Tibial artery (tissue), 4 donors: ENCODE measurements around the gene CASK.

Source experiments
- DNase-seq, 2 donors: peaks; one replicate each; pipeline ENCODE4 v3.0.0-alpha.2; 2019
- H3K27ac ChIP-seq, 2 donors: fragments of 200-600 bp; sonication (generic) in 1 of 2; 1 replicate in 1 of 2; 2 replicates in 1 of 2; pipeline ENCODE4 v1.5.1; 2018 to 2019; ENCODE audit warnings: mild to moderate bottlenecking in 1 of 2
- H3K27me3 ChIP-seq, 2 donors: fragments of 200-600 bp; sonication (generic) in 1 of 2; one replicate each; pipeline versions ENCODE4 v1.5.1 to v1.6.0; 2016 to 2019
- H3K36me3 ChIP-seq, 3 donors: fragments of 200-600 bp; sonication (generic) in 2 of 3; one replicate each; pipeline ENCODE4 v1.5.1; 2016 to 2019; ENCODE audit warnings: mild to moderate bottlenecking in 2 of 3
- H3K4me1 ChIP-seq, 4 donors: fragments of 200-600 bp; sonication (generic) in 2 of 4; 1 replicate in 3 of 4; 2 replicates in 1 of 4; pipeline ENCODE4 v1.5.1; 2016 to 2019
- H3K4me3 ChIP-seq, 2 donors: fragments of 200-600 bp; sonication (generic) in 1 of 2; 1 replicate in 1 of 2; 2 replicates in 1 of 2; pipeline ENCODE4 v1.5.1; 2018 to 2019; ENCODE audit warnings: mild to moderate bottlenecking in 2 of 2
- H3K9me3 ChIP-seq, 3 donors: fragments of 200-600 bp; sonication (generic) in 1 of 3; one replicate each; pipeline ENCODE4 v1.5.1; 2016 to 2019
- intact Hi-C: fragments of 100-400 bp; cut with DNase I; formaldehyde crosslinking; loops from one replicate; pipeline ENCODE4 v1.15.0; 2023; ENCODE audit warnings: low total_unique reads
- TF ChIP-seq, protein P1 (sequence below), 2 experiments: fragments of 200-600 bp in 1 of 2; fragments of 450-650 bp in 1 of 2; IDR thresholded peaks; one replicate each; pipeline ENCODE4 v1.5.1; 2017 to 2019; ENCODE audit warnings: antibody characterized with exemption in 2 of 2, mild to moderate bottlenecking in 1 of 2, moderate library complexity in 1 of 2

CASK gene

DNA sequence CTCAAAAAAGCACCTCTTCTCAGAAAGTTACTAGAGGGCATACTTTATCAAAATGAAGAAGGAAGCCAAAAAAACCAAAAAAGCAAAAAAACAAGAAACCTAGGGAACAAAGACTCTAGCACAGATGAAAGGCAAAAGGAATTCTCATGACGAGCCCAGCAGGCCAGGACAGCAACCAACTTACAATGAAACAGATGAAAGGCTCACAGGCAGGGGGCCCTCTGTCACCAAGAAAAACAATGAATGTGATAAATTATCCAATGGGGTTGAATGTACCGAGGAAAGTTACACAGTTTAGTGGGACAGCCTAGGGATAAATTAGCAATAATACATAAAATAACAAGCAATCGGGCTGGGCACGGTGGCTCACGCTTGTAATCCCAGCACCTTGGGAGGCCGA lies 120.4 kb downstream of the CASK start:
- TF ChIP-seq, protein P1, sequence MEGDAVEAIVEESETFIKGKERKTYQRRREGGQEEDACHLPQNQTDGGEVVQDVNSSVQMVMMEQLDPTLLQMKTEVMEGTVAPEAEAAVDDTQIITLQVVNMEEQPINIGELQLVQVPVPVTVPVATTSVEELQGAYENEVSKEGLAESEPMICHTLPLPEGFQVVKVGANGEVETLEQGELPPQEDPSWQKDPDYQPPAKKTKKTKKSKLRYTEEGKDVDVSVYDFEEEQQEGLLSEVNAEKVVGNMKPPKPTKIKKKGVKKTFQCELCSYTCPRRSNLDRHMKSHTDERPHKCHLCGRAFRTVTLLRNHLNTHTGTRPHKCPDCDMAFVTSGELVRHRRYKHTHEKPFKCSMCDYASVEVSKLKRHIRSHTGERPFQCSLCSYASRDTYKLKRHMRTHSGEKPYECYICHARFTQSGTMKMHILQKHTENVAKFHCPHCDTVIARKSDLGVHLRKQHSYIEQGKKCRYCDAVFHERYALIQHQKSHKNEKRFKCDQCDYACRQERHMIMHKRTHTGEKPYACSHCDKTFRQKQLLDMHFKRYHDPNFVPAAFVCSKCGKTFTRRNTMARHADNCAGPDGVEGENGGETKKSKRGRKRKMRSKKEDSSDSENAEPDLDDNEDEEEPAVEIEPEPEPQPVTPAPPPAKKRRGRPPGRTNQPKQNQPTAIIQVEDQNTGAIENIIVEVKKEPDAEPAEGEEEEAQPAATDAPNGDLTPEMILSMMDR (IDR thresholded peaks at IDR 0.05), result no peak
- DNase-seq, result no peak
- Histone ChIP-seq H3K36me3 (no peaks in the 10 kb centered on the region), H3K27me3 (no peaks in the 10 kb centered on the region), H3K4me1 (no peaks in the 10 kb centered on the region), H3K4me3 (no peak overlapping the region), H3K9me3 (peaks cover 0 to 9% (median 0%) of the 10 kb centered on the region in 3 donors), H3K27ac (no peak overlapping the region)
- intact Hi-C loops, result no loop called here

DNA sequence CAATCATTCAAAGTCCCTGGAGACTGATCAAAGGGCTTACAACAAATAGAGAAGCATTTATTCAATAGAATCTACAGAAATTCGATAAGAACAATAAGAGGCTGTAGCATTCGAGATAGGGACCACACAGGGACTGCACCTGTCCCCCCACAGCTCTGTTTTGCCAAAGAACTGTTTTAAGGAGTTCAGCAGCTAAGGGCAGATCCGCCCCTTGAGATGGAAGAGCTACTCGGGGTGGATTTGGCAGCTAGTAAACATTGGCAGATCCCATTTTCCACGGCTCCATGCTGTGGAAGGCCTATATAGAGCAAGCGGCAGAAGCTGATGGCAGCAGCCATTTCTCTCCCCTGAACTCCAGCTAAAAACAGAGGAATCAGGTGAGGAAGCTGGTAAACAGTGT lies 123.7 kb downstream of the CASK start:
- no peak for DNase-seq
- peaks cover 0 to 9% (median 0%) of the 10 kb centered on the region in 3 donors for H3K9me3 ChIP-seq
- H3K4me3 ChIP-seq, result no peak overlapping the region
- intact Hi-C loops, result loop anchor here (10.0 kb wide), 1 partner anchor 1755 kb away; no protein-coding TSS in a partner anchor
- H3K27me3 ChIP-seq, result no peaks in the 10 kb centered on the region
- TF ChIP-seq, protein P1 (IDR thresholded peaks at IDR 0.05), result no peak
- peaks cover 0 to 5% (median 0%) of the 10 kb centered on the region in 4 donors for H3K4me1 ChIP-seq
- H3K27ac ChIP-seq, result no peak overlapping the region
- no peaks in the 10 kb centered on the region for H3K36me3 ChIP-seq

DNA sequence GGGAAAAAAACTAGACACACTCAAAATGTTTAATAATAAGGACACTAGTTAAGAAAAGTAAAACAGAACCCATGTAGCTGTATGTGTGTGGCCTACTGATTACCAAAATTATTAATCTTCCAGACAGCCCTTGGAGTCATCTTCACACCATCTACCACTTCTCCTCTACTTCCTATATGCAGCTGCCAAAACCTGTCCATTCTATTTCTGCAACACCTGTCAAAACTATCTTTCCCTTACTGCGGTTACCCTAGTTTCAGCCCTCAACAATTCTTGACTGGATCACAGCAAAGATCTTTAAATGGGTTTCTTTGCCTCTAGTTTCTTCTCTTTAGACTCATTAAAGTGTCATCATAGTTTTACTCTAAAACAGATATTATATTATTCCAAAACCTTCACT lies 126.8 kb downstream of the CASK start:
- Histone ChIP-seq H3K36me3 (no peaks in the 10 kb centered on the region), H3K9me3 (peaks cover 0 to 3% (median 0%) of the 10 kb centered on the region in 3 donors), H3K27ac (no peak overlapping the region), H3K27me3 (no peaks in the 10 kb centered on the region), H3K4me3 (no peak overlapping the region), H3K4me1 (peaks cover 0 to 5% (median 0%) of the 10 kb centered on the region in 4 donors)
- intact Hi-C loops, result loop anchor here (10.0 kb wide), 1 partner anchor 1758 kb away; no protein-coding TSS in a partner anchor
- no peak for DNase-seq
- TF ChIP-seq, protein P1 (IDR thresholded peaks at IDR 0.05), result no peak

DNA sequence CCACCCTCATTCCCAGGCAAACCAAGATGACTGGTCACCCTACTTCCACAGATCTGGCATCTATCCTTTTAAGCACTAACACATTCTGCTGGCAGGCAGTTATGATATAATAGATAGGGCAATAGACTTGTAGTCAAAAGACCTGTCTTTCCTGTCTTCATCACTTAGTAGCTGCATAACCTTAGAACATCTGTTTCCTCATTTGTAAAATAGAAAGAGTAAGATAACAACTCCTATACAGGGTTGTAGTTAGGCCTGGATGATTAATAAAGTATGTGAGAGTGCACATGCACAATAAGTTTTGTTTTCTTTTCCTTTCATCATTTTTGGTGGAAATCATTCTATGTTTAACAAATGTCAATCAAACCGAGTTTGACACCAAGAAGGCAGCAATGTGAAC lies 127.3 kb downstream of the CASK start:
- no peak for DNase-seq
- intact Hi-C loops, result loop anchor here (10.0 kb wide), 1 partner anchor 1759 kb away; no protein-coding TSS in a partner anchor
- TF ChIP-seq, protein P1 (IDR thresholded peaks at IDR 0.05), result no peak
- peaks cover 0 to 5% (median 0%) of the 10 kb centered on the region in 4 donors for H3K4me1 ChIP-seq
- H3K4me3 ChIP-seq, result no peak overlapping the region
- H3K9me3 ChIP-seq, result peaks cover 0 to 3% (median 0%) of the 10 kb centered on the region in 3 donors
- H3K36me3 ChIP-seq, result no peaks in the 10 kb centered on the region
- H3K27me3 ChIP-seq, result no peaks in the 10 kb centered on the region
- no peak overlapping the region for H3K27ac ChIP-seq

DNA sequence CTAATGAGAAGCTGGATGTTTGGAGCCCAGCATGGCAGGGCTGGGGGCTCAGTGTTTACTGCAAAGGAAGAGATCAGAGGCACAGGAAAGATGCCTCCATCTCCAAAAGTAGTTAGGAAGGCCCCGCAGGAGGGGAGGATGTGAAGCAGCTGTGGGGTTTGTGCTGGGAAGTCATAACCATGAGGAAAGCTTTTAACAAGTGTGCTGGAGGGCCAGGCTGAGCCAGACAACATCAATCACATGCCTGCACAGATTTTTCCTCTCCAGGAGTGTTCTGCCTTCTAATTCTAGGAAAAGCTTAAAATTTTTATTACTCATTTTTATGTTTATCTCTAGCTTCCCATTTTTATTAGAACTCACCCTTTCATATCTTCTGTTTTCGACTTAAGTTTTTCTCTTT lies 134.0 kb downstream of the CASK start:
- no peaks in the 10 kb centered on the region for H3K9me3 ChIP-seq
- no peaks in the 10 kb centered on the region for H3K36me3 ChIP-seq
- H3K4me1 ChIP-seq, result peaks cover 0 to 8% (median 0%) of the 10 kb centered on the region in 4 donors
- TF ChIP-seq, protein P1 (IDR thresholded peaks at IDR 0.05), result no peak
- no peak for DNase-seq
- intact Hi-C loops, result no loop called here
- H3K27me3 ChIP-seq, result no peaks in the 10 kb centered on the region
- H3K27ac ChIP-seq, result no peak overlapping the region
- no peak overlapping the region for H3K4me3 ChIP-seq

DNA sequence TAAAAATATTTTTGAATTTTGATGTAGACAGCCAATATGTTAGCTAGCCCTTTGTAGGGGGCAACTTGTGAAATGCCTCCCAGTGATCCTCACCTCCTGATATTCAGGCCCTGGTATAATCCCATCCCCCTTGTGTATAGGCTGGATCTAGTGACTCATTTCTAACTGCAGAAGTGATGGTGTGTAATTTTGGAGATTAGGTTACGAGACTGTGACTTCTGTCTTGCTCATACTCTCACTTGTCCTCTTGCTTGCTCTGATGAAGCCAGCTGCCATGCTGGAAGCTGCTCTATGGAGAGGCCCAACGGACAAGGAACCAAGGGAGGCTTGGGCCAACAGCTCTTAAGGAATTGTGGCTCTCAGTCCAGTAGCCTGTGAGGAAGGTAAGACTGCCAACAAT lies 137.7 kb downstream of the CASK start:
- intact Hi-C loops, result no loop called here
- Histone ChIP-seq H3K27ac (no peak overlapping the region), H3K4me1 (peaks cover 0 to 8% (median 0%) of the 10 kb centered on the region in 4 donors), H3K36me3 (no peaks in the 10 kb centered on the region), H3K4me3 (no peak overlapping the region), H3K9me3 (no peaks in the 10 kb centered on the region), H3K27me3 (no peaks in the 10 kb centered on the region)
- TF ChIP-seq, protein P1 (IDR thresholded peaks at IDR 0.05), result no peak
- DNase-seq, result no peak
